ENCODE measurements around the gene FNBP1L.

- no peak for TF ChIP-seq CTCF (IDR thresholded peaks at IDR 0.05)
- TF ChIP-seq POLR2AphosphoS5 (IDR thresholded peaks at IDR 0.05), result no peak
These were observed 2.4 kb downstream of the FNBP1L start for GRCh38 chr1:93450321-93450720.
